ENCODE results near the gene ZDHHC3.

- TF ChIP-seq CTCF (IDR thresholded peaks at IDR 0.05) (no peak), EZH2phosphoT487 (IDR thresholded peaks at IDR 0.05) (no peak)
Measured at GRCh38 chr3:44996556-44996969, 20.6 kb upstream of the ZDHHC3 start.

Data from neural progenitor cell (in vitro differentiated cells).